Suppressor macrophage treated with lipopolysaccharide for 1 hour (primary cell): ENCODE measurements around the gene BMPR1B.
"Not testable (repeated sequence)": the region's sequence is repeated elsewhere in the genome, so short reads cannot be mapped to it uniquely, and the experiment has no call there.

Experiments
- DNase-seq, 3 donors: peaks; one replicate each; pipeline ENCODE4 v3.0.0-alpha.2; 2020 to 2022

Gene BMPR1B

DNA sequence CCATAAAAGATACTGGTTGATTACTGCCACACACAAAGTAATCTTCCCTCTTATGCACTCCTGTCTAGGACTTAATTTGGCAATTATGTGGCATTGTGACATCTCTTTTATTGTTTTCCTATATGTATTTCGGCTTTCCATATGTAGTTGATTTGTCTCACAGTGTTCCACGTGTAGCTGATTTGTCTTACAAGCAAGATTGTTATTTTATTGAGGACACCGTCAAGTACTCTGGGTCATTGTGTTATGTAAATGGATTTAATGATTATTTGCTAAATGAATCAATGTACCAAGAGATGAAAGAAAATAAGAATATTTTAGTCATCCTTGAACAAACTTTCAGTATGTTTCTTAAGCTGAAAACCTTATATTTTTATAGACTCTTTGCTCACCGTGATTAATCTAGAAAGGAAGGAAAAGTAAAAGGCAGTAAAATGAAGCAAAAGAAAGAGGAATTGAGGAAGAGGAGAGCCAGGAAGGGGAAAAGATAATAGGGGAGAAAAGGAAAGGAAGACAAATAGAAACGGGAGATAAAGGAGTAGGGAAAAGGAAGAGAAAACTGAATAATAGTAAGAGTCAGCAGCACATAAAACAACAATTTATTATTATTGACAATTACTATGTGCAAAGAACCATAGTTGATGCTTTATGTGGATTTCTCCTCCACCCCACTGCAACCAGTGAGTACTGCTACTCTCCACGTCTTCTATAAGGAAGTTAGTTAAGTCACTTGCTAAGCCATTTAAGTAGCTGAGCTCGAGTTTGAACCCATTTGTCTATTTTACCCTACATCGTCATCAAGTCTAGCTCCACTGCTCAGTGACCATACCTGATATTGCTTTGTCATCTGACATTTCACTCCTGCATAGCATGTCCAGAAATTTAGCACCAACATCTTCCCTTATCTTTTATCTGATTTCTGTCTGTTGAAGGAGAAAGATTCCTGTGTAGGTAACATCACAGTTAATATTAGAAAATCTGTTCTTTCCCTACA, 336.5 kb downstream of the BMPR1B start:
- DNase-seq = no peak

DNA sequence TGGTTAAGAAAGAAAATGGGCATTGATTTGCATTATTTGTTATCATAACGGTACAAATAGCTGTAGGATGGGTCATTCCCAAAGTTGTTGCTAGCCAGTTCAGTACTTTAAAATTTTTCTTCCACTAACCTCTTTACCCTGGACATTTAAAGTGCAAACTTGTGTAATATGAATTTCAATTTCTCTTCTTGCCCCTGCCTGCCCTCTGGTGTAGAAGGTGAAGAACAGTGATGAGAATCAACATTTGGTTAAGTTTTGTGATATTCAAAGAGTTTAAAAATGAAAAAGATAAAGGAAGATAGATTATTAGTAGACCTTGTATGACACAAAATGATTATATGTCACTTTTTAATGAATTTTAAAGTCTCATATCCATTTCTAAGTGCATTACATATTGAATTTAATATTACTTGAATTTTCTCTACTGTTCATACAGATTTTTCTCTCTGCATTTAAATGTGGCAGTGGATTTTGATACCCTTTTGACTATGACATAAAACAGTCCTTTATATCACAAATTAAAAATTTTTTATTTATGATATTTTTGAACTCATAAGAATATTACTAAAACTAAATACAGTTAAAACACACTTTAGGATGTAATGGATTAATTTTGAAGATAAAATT, 337.7 kb downstream of the BMPR1B start:
- peak; percentile 4 to 30 (median 18) for DNase-seq

DNA sequence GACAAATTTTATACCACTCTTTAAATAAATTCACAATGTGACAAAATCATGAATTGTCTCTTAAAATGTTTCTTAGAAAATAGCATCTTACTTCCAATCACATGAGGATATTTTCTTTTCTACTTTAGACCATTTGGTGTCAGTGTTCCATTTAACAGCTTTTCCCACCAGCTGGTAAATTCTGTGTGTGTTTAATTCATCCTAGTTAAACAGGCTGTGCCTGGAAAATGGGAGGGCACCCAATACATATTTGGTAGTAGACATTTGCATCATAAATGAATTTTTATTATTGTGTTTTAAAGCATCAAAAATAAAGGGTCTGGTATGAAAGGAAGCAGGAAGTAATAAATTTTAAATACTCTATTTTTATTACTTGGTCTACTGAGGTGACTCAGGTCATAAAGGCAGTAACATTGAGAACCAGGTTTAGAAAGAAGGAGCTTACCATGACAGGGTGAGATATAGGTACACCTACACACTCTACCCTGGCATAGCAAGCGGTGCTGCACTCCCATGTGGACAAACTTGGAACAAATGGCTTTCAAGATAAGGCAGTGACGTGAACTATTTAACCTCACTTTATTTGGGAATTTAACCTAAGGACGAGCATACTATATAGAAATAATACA, 344.5 kb downstream of the BMPR1B start:
- no peak for DNase-seq

GRCh38 chr4:95105112-95105511, 347.4 kb downstream of the BMPR1B start:
- no peak for DNase-seq

- DNase-seq = no peak
Measured at GRCh38 chr4:95105983-95106382, 348.2 kb downstream of the BMPR1B start.

DNA sequence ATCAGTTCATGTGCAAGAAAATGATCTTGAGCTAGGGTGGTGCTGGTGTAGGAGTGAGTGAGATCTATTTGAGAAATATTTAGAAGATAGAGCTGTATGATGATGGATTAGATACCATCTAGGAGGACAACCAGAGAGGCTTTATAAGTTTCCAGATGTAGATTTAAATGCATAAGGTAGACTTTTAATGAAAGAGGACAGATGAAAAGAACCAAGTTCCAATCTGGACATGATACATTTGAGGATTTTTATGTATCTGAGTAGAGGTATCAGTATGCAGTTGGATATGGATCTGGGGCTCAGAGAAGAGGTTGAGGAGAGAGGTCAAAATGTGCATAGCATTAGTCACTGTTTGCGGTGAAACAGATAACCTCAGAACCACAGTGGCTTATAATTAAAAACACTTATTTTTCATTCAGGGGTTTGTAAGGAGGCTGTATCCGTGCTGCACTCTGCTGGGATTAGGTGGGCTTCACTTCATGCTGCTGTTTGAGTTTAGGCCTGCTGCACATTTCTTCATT, 348.7 kb downstream of the BMPR1B start:
- no peak for DNase-seq

DNA sequence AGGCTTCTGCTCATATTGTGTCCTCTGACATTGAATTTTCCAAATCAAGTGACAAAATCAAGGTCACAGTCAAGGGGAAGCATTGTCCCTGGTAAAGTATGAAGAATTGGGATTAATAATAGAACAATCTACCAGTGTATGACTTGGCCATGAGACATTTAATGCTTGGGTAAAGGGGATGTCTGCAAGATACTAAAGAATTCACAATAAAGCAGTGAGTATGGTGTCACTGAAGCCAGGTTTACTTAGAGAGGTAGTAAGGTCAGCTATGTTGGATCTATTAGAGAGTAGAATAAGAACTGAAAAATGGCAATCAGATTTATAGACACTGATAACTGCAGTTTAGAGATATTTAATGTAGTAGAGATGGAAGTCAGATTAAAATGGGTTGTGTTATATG, 349.2 kb downstream of the BMPR1B start:
- DNase-seq = no peak

DNA sequence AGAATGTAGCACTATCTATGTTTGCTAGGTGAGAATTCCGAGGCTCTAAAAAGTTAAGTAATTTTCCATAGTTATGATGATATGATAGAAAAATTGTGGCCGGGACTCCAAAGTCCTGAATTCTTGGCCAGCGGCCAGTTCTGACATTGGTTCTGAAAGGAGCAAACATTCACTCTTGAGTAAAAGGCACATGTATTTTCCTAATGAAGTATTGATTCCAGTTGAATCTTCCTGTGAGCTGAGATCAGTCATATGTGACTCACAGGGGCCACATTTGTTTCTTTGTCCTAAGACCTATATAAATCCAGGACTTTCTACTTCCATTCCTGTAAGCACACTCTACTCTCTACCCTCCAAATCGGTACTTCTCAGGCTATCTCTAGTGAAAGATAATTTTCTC, 349.9 kb downstream of the BMPR1B start:
- DNase-seq = no peak

DNA sequence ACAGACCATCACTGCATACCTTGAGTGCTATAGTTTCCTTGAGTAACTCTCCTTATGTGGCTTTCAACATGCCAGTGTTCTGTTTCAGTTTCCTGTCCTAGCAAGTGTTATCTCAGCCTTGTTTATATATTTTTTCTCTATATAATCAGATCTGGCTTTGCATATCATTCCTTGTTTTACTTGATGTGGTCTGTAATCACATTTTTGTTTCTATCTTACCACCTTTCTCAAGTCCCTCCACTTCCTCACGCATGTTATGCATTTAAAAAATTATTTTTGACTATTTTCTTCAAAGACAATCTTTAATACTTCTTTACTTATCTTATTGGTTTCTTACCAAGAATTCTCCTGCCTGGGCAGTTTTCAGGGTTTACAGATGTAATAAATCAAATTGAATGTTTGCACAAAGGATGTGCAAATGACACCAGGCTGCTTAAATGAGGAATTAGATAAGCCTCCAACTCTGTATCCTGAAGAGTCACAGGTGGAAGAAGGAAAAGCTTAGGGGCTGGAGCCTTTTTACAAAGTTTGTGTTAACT, 351.2 kb downstream of the BMPR1B start:
- no peak for DNase-seq

GRCh38 chr4:95114521-95114920, 356.8 kb downstream of the BMPR1B start:
- no peak for DNase-seq

GRCh38 chr4:95118497-95118896, 360.7 kb downstream of the BMPR1B start:
- DNase-seq = no peak

GRCh38 chr4:95120456-95120855, 362.7 kb downstream of the BMPR1B start:
- DNase-seq = no peak

DNA sequence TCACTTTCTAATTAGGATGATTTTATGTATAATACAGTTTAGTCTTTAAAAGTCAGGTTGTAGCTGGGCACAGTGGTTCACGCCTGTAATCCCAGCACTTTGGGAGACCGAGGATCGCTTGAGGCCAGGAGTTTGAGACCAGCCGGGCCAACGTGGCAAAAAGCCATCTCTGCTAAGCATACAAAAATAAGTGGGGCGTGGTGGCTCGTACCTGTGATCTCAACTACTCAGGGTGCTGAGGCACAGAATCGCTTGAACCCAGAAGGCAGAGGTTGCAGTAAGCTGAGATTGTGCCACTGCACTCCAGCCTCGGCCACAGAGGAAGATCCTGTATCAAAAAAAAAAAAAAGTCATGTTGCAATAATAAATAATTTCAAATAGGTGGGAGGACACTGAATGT, 364.2 kb downstream of the BMPR1B start:
- no peak for DNase-seq

GRCh38 chr4:95124906-95125504, 367.2 kb downstream of the BMPR1B start:
- peak; percentile 29 to 38 (median 34) for DNase-seq

DNA sequence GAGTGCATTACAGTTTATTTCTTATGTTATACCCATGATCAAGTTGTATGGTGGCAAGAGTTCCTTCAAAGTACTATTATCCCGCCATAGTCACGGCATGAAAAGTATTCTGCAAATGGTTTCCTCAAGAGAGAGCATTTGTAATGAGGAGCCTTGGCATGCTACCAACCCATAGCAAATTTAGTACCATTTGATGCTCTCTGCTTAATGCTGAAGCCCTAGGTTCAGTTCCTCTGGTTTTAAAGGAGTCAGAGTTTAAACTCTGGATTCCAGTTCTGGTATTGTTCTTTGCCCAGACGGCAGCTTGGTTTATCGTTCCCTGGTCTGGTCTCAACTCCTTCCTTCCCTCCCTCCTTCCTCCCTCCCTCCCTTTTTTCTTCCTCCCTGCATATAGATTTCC, 371.3 kb downstream of the BMPR1B start:
- no peak for DNase-seq

GRCh38 chr4:95129821-95130311, 372.1 kb downstream of the BMPR1B start:
- DNase-seq = peak; percentile 85 to 98 (median 97)

DNA sequence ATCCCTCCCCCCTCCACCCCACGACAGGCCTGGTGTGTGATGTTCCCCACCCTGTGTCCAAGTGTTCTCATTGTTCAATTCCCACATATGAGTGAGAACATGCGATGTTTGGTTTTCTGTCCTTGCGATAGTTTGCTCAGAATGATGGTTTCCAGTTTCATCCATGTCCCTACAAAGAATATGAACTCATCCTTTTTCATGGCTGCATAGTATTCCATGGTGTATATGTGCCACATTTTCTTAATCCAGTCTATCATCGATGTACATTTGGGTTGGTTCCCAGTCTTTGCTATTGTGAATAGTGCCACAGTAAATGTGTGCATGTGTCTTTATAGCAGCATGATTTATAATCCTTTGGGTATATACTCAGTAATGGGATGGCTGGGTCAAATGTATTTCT, 376.3 kb downstream of the BMPR1B start:
- not testable (repeated sequence) for DNase-seq

GRCh38 chr4:95139424-95139823, 381.7 kb downstream of the BMPR1B start:
- DNase-seq = not testable (repeated sequence)

- DNase-seq = no peak
Measured at GRCh38 chr4:95141361-95141760, 383.6 kb downstream of the BMPR1B start.

GRCh38 chr4:95142932-95143331, 385.2 kb downstream of the BMPR1B start:
- no peak for DNase-seq

- no peak for DNase-seq
Measured at GRCh38 chr4:95151255-95151654, 393.5 kb downstream of the BMPR1B start.

GRCh38 chr4:95153182-95153581, 395.4 kb downstream of the BMPR1B start:
- no peak for DNase-seq
